HepG2 (cell line): ENCODE data around the gene USP24. TPM values are rescaled to one million over a fixed set of nuclear protein-coding genes. Genes with fewer than 3 reads are reported as not detected.

Experiments
- ASH2L ChIP-seq: fragments of 300-600, 200-600 bp; sonication (generic); IDR thresholded peaks from 2 replicates; pipeline ENCODE4 v1.7.0; 2017; ENCODE audit warnings: low read depth, mild to moderate bottlenecking, moderate library complexity, mixed read lengths, low read length; ENCODE audit not compliant: insufficient read length
- ATF1 ChIP-seq: IDR thresholded peaks from 2 replicates; pipeline ENCODE4 v1.6.1; 2016; ENCODE audit warnings: mild to moderate bottlenecking, control low read depth
- CREB1 ChIP-seq, 2 experiments: fragments of 450-650 bp in 1 of 2; IDR thresholded peaks; 2 replicates each; pipeline ENCODE4 v1.6.1; 2016 to 2017; ENCODE audit warnings: control low read depth in 1 of 2, mild to moderate bottlenecking in 1 of 2, missing compliant biosample characterization in 1 of 2, missing genetic modification characterization in 1 of 2
- FOXA3 ChIP-seq: IDR thresholded peaks from 2 replicates; pipeline ENCODE4 v1.6.1; 2016; ENCODE audit warnings: missing genetic modification reagents, missing compliant biosample characterization
- FOXP1 ChIP-seq, 2 experiments: fragments of 450-650 bp in 1 of 2; IDR thresholded peaks; 2 replicates each; pipeline ENCODE4 v1.6.1; 2017 to 2018; ENCODE audit warnings: antibody characterized with exemption in 1 of 2
- GABPA ChIP-seq, 2 experiments: IDR thresholded peaks; 2 replicates each; pipeline ENCODE4 v1.6.1; 2011 to 2016; ENCODE audit warnings: low read depth in 2 of 2, low read length in 1 of 2, missing biosample characterization in 1 of 2, missing genetic modification characterization in 1 of 2
- GATAD1 ChIP-seq: IDR thresholded peaks from 2 replicates; pipeline ENCODE4 v1.6.1; 2016; ENCODE audit warnings: missing genetic modification reagents, missing compliant biosample characterization
- HDAC1 ChIP-seq: sonication (generic); formaldehyde crosslinking; IDR thresholded peaks from 2 replicates; pipeline ENCODE4 v1.5.1; 2020; ENCODE audit warnings: mild to moderate bottlenecking, missing genetic modification reagents
- HDAC2 ChIP-seq: sonication (generic); formaldehyde crosslinking; IDR thresholded peaks from 2 replicates; pipeline ENCODE4 v1.4.0; 2020; ENCODE audit warnings: missing genetic modification reagents
- HNF1B ChIP-seq: sonication (generic); formaldehyde crosslinking; IDR thresholded peaks from 2 replicates; pipeline ENCODE4 v1.5.1; 2020; ENCODE audit warnings: mild to moderate bottlenecking, moderate library complexity, missing genetic modification reagents
- IRF2 ChIP-seq: IDR thresholded peaks from 2 replicates; pipeline ENCODE4 v1.6.1; 2018; ENCODE audit warnings: missing genetic modification reagents, missing compliant biosample characterization
- JUNB ChIP-seq: sonication (generic); formaldehyde crosslinking; IDR thresholded peaks from 2 replicates; pipeline ENCODE4 v1.8.0; 2022; ENCODE audit warnings: missing genetic modification reagents, mild to moderate bottlenecking, borderline replicate concordance
- KDM4B ChIP-seq: sonication (generic); formaldehyde crosslinking; IDR thresholded peaks from 2 replicates; pipeline ENCODE4 v1.4.0; 2020; ENCODE audit warnings: missing genetic modification reagents
- POGZ ChIP-seq: sonication (generic); formaldehyde crosslinking; IDR thresholded peaks from 2 replicates; pipeline ENCODE4 v1.4.0; 2020; ENCODE audit warnings: mild to moderate bottlenecking, missing genetic modification reagents
- SOX6 ChIP-seq, 2 experiments: fragments of 450-650 bp in 1 of 2; sonication (generic) in 1 of 2; formaldehyde crosslinking in 1 of 2; IDR thresholded peaks; 2 replicates each; pipeline versions ENCODE4 v1.4.0 to v1.6.1; 2017 to 2020; ENCODE audit warnings: antibody characterized with exemption in 1 of 2, mild to moderate bottlenecking in 1 of 2, missing genetic modification reagents in 1 of 2
- TEAD3 ChIP-seq: optimal IDR thresholded peaks from 2 replicates; pipeline ENCODE3; 2016; ENCODE audit warnings: borderline replicate concordance
- THAP11 ChIP-seq: IDR thresholded peaks from 2 replicates; pipeline ENCODE4 v1.6.1; 2016; ENCODE audit warnings: missing biosample characterization, missing genetic modification reagents
- polyA plus RNA-seq, 8 experiments: library from polyadenylated mRNA; depleted of rRNA in 3 of 8; stranded (reverse) in 7 of 8; unstranded in 1 of 8; fragments of >200 nt; fragmentation: Illumina TruSeq in 4 of 8; extraction: Trizol in 4 of 8; gene quantifications; 2 replicates each; pipeline versions ENCODE4 v1.2.1 to v1.2.3, GENCODE V29; 2011 to 2016; ENCODE audit warnings: low read depth in 4 of 8, missing spikeins in 1 of 8, mixed read lengths in 1 of 8; ENCODE audit not compliant: insufficient read depth in 1 of 8
- total RNA-seq, 5 experiments: library from RNA; depleted of rRNA; stranded (reverse); fragments of >200 nt; fragmentation: Illumina TruSeq; extraction: Trizol; gene quantifications; 2 replicates each; pipeline ENCODE4 v1.2.3, GENCODE V29; 2016; ENCODE audit warnings: low read depth in 1 of 5
- TF ChIP-seq, protein P1 (sequence below): sonication (generic); formaldehyde crosslinking; conservative IDR thresholded peaks from 2 replicates; pipeline ENCODE4 v1.4.0; 2020; ENCODE audit warnings: mild to moderate bottlenecking, missing genetic modification reagents, moderate library complexity
- TF ChIP-seq, protein P2 (sequence below): IDR thresholded peaks from 2 replicates; pipeline ENCODE4 v1.6.1; 2016; ENCODE audit warnings: low read depth
- TF ChIP-seq, protein P3 (sequence below): sonication (generic); formaldehyde crosslinking; IDR thresholded peaks from 2 replicates; pipeline ENCODE4 v1.4.0; 2020; ENCODE audit warnings: missing genetic modification reagents

USP24 gene
- total and polyA plus RNA-seq, 2 of the 13 experiments (the other 11 are each of a cell fraction or from before 2014, with no cell fraction given) = 18.8 to 47.6 TPM

DNA sequence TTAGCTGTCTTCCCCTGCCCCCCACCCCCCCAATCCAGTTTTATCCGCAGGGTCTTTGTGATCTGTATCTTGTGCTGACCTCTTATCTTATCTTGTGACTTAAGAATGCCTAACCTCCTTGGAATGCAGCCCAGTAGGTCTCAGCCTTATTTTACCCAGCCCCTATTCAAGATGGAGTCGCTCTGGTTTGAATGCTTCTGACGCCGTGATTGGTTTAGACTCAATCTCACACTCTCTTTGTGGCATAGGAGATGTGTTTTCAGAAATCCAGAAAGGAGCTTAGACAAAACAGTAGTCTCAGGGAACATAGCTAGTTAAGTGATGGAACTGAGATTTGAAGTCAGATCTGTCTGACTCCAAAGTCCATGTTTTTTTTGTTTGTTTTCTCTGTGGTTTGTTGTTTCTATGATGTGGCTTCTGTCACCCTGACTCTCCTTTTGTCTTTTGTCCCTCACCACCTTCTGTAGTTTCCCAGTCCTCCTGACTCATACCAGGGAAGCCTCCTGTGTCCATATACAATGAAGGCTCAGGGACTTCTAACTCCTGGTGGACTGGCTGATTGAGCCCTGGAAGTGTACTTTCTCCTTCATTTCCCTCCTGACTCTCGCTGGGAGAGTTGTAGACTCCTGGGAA lies 18.1 kb upstream of the USP24 start (continued):
- TF ChIP-seq, protein P1, sequence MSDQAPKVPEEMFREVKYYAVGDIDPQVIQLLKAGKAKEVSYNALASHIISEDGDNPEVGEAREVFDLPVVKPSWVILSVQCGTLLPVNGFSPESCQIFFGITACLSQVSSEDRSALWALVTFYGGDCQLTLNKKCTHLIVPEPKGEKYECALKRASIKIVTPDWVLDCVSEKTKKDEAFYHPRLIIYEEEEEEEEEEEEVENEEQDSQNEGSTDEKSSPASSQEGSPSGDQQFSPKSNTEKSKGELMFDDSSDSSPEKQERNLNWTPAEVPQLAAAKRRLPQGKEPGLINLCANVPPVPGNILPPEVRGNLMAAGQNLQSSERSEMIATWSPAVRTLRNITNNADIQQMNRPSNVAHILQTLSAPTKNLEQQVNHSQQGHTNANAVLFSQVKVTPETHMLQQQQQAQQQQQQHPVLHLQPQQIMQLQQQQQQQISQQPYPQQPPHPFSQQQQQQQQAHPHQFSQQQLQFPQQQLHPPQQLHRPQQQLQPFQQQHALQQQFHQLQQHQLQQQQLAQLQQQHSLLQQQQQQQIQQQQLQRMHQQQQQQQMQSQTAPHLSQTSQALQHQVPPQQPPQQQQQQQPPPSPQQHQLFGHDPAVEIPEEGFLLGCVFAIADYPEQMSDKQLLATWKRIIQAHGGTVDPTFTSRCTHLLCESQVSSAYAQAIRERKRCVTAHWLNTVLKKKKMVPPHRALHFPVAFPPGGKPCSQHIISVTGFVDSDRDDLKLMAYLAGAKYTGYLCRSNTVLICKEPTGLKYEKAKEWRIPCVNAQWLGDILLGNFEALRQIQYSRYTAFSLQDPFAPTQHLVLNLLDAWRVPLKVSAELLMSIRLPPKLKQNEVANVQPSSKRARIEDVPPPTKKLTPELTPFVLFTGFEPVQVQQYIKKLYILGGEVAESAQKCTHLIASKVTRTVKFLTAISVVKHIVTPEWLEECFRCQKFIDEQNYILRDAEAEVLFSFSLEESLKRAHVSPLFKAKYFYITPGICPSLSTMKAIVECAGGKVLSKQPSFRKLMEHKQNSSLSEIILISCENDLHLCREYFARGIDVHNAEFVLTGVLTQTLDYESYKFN (CRISPR knock-in tag) = peak; percentile 41
- TF ChIP-seq GABPA (IDR thresholded peaks at IDR 0.05; ENCODE audit: low read depth, low read length) (no peak), GABPA (CRISPR knock-in tag; IDR thresholded peaks at IDR 0.05; ENCODE audit: low read depth) (peak; percentile 34; the same call in 1 of the 2 replicates), ATF1 (CRISPR knock-in tag) (no peak), THAP11 (CRISPR knock-in tag) (peak; percentile 53; the same call in 1 of the 2 replicates), FOXA3 (CRISPR knock-in tag) (peak; percentile 50; the same call in 1 of the 2 replicates), IRF2 (peak; percentile 23; the same call in 1 of the 2 replicates), HNF1B (CRISPR knock-in tag) (0 out of 2 replicates have a peak, but pooled peaks have one; percentile 36), SOX6 (IDR thresholded peaks at IDR 0.05) (no peak), SOX6 (CRISPR knock-in tag; IDR thresholded peaks at IDR 0.05) (peak; percentile 72), HDAC2 (CRISPR knock-in tag) (0 out of 2 replicates have a peak, but pooled peaks have one; percentile 47), CREB1 (IDR thresholded peaks at IDR 0.05) (peak; percentile 23; the same call in 1 of the 2 replicates), CREB1 (CRISPR knock-in tag; IDR thresholded peaks at IDR 0.05) (peak; percentile 69), POGZ (CRISPR knock-in tag) (peak; percentile 70), KDM4B (CRISPR knock-in tag) (no peak), HDAC1 (CRISPR knock-in tag) (peak; percentile 22; the same call in 1 of the 2 replicates), JUNB (CRISPR knock-in tag) (peak; percentile 45; the same call in 1 of the 2 replicates), GATAD1 (peak; percentile 49; the same call in 1 of the 2 replicates), FOXP1 (IDR thresholded peaks at IDR 0.05) (peak; percentile 90), FOXP1 (CRISPR knock-in tag; IDR thresholded peaks at IDR 0.05) (peak; percentile 76), ASH2L (peak; percentile 44), TEAD3 (CRISPR knock-in tag) (peak; percentile 47)
- TF ChIP-seq, protein P2, sequence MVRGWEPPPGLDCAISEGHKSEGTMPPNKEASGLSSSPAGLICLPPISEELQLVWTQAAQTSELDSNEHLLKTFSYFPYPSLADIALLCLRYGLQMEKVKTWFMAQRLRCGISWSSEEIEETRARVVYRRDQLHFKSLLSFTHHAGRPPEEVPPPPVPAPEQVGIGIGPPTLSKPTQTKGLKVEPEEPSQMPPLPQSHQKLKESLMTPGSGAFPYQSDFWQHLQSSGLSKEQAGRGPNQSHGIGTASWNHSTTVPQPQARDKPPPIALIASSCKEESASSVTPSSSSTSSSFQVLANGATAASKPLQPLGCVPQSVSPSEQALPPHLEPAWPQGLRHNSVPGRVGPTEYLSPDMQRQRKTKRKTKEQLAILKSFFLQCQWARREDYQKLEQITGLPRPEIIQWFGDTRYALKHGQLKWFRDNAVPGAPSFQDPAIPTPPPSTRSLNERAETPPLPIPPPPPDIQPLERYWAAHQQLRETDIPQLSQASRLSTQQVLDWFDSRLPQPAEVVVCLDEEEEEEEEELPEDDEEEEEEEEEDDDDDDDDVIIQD (CRISPR knock-in tag) = peak; percentile 36; the same call in 1 of the 2 replicates
- TF ChIP-seq, protein P3, sequence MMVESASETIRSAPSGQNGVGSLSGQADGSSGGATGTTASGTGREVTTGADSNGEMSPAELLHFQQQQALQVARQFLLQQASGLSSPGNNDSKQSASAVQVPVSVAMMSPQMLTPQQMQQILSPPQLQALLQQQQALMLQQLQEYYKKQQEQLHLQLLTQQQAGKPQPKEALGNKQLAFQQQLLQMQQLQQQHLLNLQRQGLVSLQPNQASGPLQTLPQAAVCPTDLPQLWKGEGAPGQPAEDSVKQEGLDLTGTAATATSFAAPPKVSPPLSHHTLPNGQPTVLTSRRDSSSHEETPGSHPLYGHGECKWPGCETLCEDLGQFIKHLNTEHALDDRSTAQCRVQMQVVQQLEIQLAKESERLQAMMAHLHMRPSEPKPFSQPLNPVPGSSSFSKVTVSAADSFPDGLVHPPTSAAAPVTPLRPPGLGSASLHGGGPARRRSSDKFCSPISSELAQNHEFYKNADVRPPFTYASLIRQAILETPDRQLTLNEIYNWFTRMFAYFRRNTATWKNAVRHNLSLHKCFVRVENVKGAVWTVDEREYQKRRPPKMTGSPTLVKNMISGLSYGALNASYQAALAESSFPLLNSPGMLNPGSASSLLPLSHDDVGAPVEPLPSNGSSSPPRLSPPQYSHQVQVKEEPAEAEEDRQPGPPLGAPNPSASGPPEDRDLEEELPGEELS (CRISPR knock-in tag) = peak; percentile 50; the same call in 1 of the 2 replicates
